ENCODE measurements around the gene CABCOCO1. TPM values are rescaled to one million over a fixed set of nuclear protein-coding genes. Genes with fewer than 3 reads are reported as not detected.

CABCOCO1 gene
- total RNA-seq, 1 donor from 2014 or later = 3.5 TPM

DNA sequence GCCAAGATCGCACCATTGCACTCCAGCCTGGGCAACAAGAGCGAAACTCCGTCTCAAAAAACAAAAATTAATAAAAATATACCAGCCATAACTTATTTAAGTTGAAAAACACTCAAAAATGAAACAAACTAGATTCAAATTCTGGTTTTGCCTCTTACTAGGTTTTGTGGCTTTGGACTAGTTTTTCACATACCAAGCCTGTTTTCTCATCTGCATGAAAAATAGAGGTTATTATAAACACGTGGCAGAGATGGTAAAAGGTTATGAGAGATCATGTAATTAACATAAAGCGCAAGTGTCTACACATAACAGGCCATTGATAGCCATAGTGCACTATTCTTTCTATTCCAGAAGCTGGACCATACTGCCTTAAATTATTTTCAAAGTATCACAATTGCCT is 35.5 kb upstream of the CABCOCO1 start:
- Histone ChIP-seq H3K4me1 (peaks cover 16% of the 10 kb centered on the region), H3K36me3 (no peaks in the 10 kb centered on the region), H3K9me3 (no peaks in the 10 kb centered on the region), H3K27ac (no peak overlapping the region), H3K27me3 (ENCODE audit: low read depth) (no peaks in the 10 kb centered on the region), H3K4me3 (no peak overlapping the region)
- TF ChIP-seq CTCF (IDR thresholded peaks at IDR 0.05) = no peak
- ATAC-seq = no peak
- intact Hi-C loops (cut with DNase I) = no loop called here
- DNase-seq = no peak

GRCh38 chr10:61628151-61628874 is 34.4 kb upstream of the CABCOCO1 start:
- peaks cover 16% of the 10 kb centered on the region for H3K4me1 ChIP-seq
- peak in 1 of 2 donors; percentile 54 for ATAC-seq

GRCh38 chr10:61628875-61629513 is 33.7 kb upstream of the CABCOCO1 start:
- intact Hi-C loops (cut with DNase I) = no loop called here
- H3K4me3 ChIP-seq = no peak overlapping the region
- H3K9me3 ChIP-seq = no peaks in the 10 kb centered on the region
- H3K27ac ChIP-seq = peak overlapping the region; percentile 53
- DNase-seq = no peak
- ATAC-seq = peak; percentile 93 to 94
- no peaks in the 10 kb centered on the region for H3K27me3 ChIP-seq (ENCODE audit: low read depth)
- TF ChIP-seq CTCF (IDR thresholded peaks at IDR 0.05) = no peak
- H3K4me1 ChIP-seq = peaks cover 18% of the 10 kb centered on the region
- no peaks in the 10 kb centered on the region for H3K36me3 ChIP-seq

More at GRCh38 chr10:61628151-61628874, 34.4 kb upstream of the CABCOCO1 start:
- H3K27ac ChIP-seq = peak overlapping the region; percentile 53
- no peaks in the 10 kb centered on the region for H3K36me3 ChIP-seq
- intact Hi-C loops (cut with DNase I) = no loop called here
- no peak for DNase-seq
- H3K4me3 ChIP-seq = no peak overlapping the region
- H3K27me3 ChIP-seq (ENCODE audit: low read depth) = no peaks in the 10 kb centered on the region
- TF ChIP-seq CTCF (IDR thresholded peaks at IDR 0.05) = no peak
- H3K9me3 ChIP-seq = no peaks in the 10 kb centered on the region

- Histone ChIP-seq H3K4me3 (no peak overlapping the region), H3K27me3 (ENCODE audit: low read depth) (no peaks in the 10 kb centered on the region), H3K27ac (peak overlapping the region; percentile 46), H3K9me3 (no peaks in the 10 kb centered on the region), H3K36me3 (no peaks in the 10 kb centered on the region), H3K4me1 (peaks cover 14% of the 10 kb centered on the region)
- no peak for DNase-seq
- no peak for TF ChIP-seq CTCF (IDR thresholded peaks at IDR 0.05)
- intact Hi-C loops (cut with DNase I) = no loop called here
- no peak for ATAC-seq
Observed at GRCh38 chr10:61629576-61629975, 33.2 kb upstream of the CABCOCO1 start.

GRCh38 chr10:61632057-61632670 is 30.6 kb upstream of the CABCOCO1 start:
- no peak for DNase-seq
- H3K27me3 ChIP-seq (ENCODE audit: low read depth) = no peaks in the 10 kb centered on the region
- ATAC-seq = no peak
- no peaks in the 10 kb centered on the region for H3K36me3 ChIP-seq
- no peaks in the 10 kb centered on the region for H3K9me3 ChIP-seq
- intact Hi-C loops (cut with DNase I) = no loop called here
- no peak overlapping the region for H3K4me3 ChIP-seq
- peaks cover 14% of the 10 kb centered on the region for H3K4me1 ChIP-seq
- H3K27ac ChIP-seq = no peak overlapping the region
- TF ChIP-seq CTCF (IDR thresholded peaks at IDR 0.05) = no peak
